CD4-positive, CD25-positive, alpha-beta regulatory T cell (primary cell): ENCODE results near the gene ZACN. TPM values are rescaled to one million over a fixed set of nuclear protein-coding genes. Genes with fewer than 3 reads are reported as not detected.
"Not testable (repeated sequence)": the region's sequence is repeated elsewhere in the genome, so short reads cannot be mapped to it uniquely, and the experiment has no call there.

ENCODE experiments used
- ATAC-seq, 2 donors: fragments of 150-1000 bp; cut with Tn5 transposase; one replicate each; pipeline ENCODE4 v1.10.0; 2021; ENCODE audit warnings: low read depth in 2 of 2, moderate number of reproducible peaks in 2 of 2, moderate library complexity in 1 of 2
- DNase-seq, 3 donors: peaks; one replicate each; pipeline versions ENCODE4 v3.0.0 to v3.0.0-alpha.2; 2012 to 2022; ENCODE audit warnings: mixed read lengths in 1 of 3
- H3K27ac ChIP-seq: one replicate; pipeline ENCODE4 v1.7.0; 2013; ENCODE audit warnings: mild to moderate bottlenecking, low read length; ENCODE audit not compliant: insufficient read depth, poor library complexity, severe bottlenecking
- H3K27me3 ChIP-seq: one replicate; pipeline ENCODE4 v1.7.0; 2013; ENCODE audit warnings: low read length; ENCODE audit not compliant: control insufficient read depth, insufficient read depth
- H3K36me3 ChIP-seq: one replicate; pipeline ENCODE4 v1.7.0; 2013; ENCODE audit warnings: mild to moderate bottlenecking, low read length, moderate library complexity; ENCODE audit not compliant: control insufficient read depth, insufficient read depth
- H3K4me1 ChIP-seq: 2 replicates; pipeline ENCODE4 v1.7.0; 2013; ENCODE audit warnings: mild to moderate bottlenecking, low read length; ENCODE audit not compliant: insufficient read depth, control insufficient read depth, poor library complexity, severe bottlenecking
- H3K4me3 ChIP-seq: one replicate; pipeline ENCODE4 v1.7.0; 2013; ENCODE audit warnings: low read depth, mild to moderate bottlenecking, low read length, moderate library complexity
- H3K9me3 ChIP-seq, 2 experiments: 1 replicate in 1 of 2; 2 replicates in 1 of 2; pipeline ENCODE4 v1.7.0; 2013; ENCODE audit warnings: low read length in 2 of 2, mild to moderate bottlenecking in 1 of 2, moderate library complexity in 1 of 2; ENCODE audit not compliant: control insufficient read depth in 2 of 2
- H3K27ac Mint-ChIP-seq, 3 donors: one replicate each; pipeline ENCODE4 v1.8.0; 2020 to 2022; ENCODE audit warnings: mild to moderate bottlenecking in 3 of 3, mixed read lengths in 3 of 3, moderate library complexity in 2 of 3
- H3K27me3 Mint-ChIP-seq: one replicate; pipeline ENCODE4 v1.8.0; 2022; ENCODE audit warnings: mild to moderate bottlenecking, mixed read lengths
- H3K36me3 Mint-ChIP-seq: one replicate; pipeline ENCODE4 v1.8.0; 2020; ENCODE audit warnings: mixed read lengths
- H3K4me1 Mint-ChIP-seq, 4 donors: one replicate each; pipeline ENCODE4 v1.8.0; 2020 to 2022; ENCODE audit warnings: mixed read lengths in 4 of 4, mild to moderate bottlenecking in 1 of 4
- H3K4me3 Mint-ChIP-seq, 4 donors: one replicate each; pipeline ENCODE4 v1.8.0; 2020 to 2022; ENCODE audit warnings: mild to moderate bottlenecking in 4 of 4, mixed read lengths in 4 of 4, moderate library complexity in 3 of 4
- H3K9me3 Mint-ChIP-seq, 7 donors: one replicate each; pipeline ENCODE4 v1.8.0; 2020 to 2022; ENCODE audit warnings: mixed read lengths in 7 of 7, mild to moderate bottlenecking in 3 of 7, moderate library complexity in 2 of 7
- polyA plus RNA-seq, 4 donors: library from polyadenylated mRNA; unstranded; fragments of 300-500 nt; fragmentation: Illumina TruSeq; gene quantifications; one replicate each; pipeline ENCODE4 v1.2.3, GENCODE V29; 2021
- total RNA-seq: library from RNA; stranded (reverse); gene quantifications from one replicate; pipeline ENCODE4 v1.2.3, GENCODE V29; 2022

Gene ZACN
- total and polyA plus RNA-seq, 5 donors from 2014 or later: 0.24 to 2.0 (median 0.47) TPM

DNA sequence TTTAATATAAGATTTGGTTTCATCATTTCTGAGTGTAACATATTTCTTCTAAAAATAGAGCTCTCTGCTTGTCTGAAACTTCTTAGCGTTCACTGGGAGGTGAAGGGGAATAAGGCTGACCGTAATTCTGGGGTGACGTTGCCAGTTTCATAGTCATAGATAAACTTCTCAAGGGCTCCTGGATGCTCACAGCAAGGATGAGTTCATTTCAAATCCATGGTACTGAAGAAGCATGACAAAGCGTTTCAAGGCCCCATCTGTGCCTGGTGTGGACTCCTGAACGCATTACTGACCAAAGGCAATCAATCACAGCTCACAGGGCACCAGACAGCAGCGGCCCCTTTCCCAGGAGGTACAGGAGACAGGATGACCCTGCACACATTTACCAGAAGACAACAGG is 39.9 kb upstream of the ZACN start:
- H3K36me3 Mint-ChIP-seq: peaks cover 33% of the 10 kb centered on the region
- H3K27ac Mint-ChIP-seq: peak overlapping the region in 1 of 3 donors; percentile 43

DNA sequence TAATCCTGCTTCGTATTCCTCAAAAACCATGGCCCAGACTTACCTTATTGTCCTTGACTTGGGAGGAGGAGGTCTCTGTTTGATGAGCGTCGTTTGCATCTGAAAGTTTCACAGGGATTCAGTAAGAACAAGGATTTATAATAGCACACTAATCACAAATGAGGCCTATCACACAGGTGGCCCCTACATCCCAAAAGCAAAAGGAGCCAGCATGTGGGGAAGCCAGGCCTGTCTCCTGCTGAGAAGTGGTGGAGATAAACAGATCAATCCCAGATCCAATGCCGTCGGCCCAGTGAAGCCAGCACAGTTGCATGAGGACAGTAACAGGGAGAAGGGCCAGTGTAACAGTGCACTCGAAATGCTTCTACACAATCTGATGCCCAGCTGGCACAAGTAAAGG is 38.6 kb upstream of the ZACN start:
- H3K9me3 ChIP-seq: no peaks in the 10 kb centered on the region
- H3K36me3 ChIP-seq: peaks cover 73% of the 10 kb centered on the region
- no peak for DNase-seq
- Mint-ChIP-seq H3K9me3 (no peaks in the 10 kb centered on the region), H3K27ac (peak overlapping the region; percentile 67 to 75 (median 71)), H3K4me3 (no peak overlapping the region), H3K27me3 (no peaks in the 10 kb centered on the region), H3K36me3 (peaks cover 43% of the 10 kb centered on the region), H3K4me1 (peaks cover 0 to 2% (median 0%) of the 10 kb centered on the region in 4 donors)
- H3K4me3 ChIP-seq: no peak overlapping the region
- no peaks in the 10 kb centered on the region for H3K4me1 ChIP-seq
- H3K27me3 ChIP-seq: no peaks in the 10 kb centered on the region
- no peak overlapping the region for H3K27ac ChIP-seq
- no peak for ATAC-seq

More for the DNA sequence above, 39.9 kb upstream of the ZACN start:
- no peaks in the 10 kb centered on the region for H3K9me3 Mint-ChIP-seq
- H3K9me3 ChIP-seq: no peaks in the 10 kb centered on the region
- H3K4me1 ChIP-seq: no peaks in the 10 kb centered on the region
- H3K27me3 ChIP-seq: no peaks in the 10 kb centered on the region
- H3K4me1 Mint-ChIP-seq: peaks cover 0 to 4% (median 0%) of the 10 kb centered on the region in 4 donors
- H3K4me3 ChIP-seq: no peak overlapping the region
- DNase-seq (no peak), ATAC-seq (no peak)
- H3K4me3 Mint-ChIP-seq: no peak overlapping the region
- H3K36me3 ChIP-seq: peaks cover 61% of the 10 kb centered on the region
- no peaks in the 10 kb centered on the region for H3K27me3 Mint-ChIP-seq
- no peak overlapping the region for H3K27ac ChIP-seq

GRCh38 chr17:76042868-76043267 is 36.1 kb upstream of the ZACN start:
- not testable (repeated sequence) for H3K4me1 ChIP-seq, H3K27me3 ChIP-seq, H3K27ac ChIP-seq, H3K27me3 Mint-ChIP-seq, H3K27ac Mint-ChIP-seq, ATAC-seq, H3K4me1 Mint-ChIP-seq, DNase-seq, H3K9me3 ChIP-seq, H3K4me3 ChIP-seq, H3K9me3 Mint-ChIP-seq, H3K4me3 Mint-ChIP-seq
- H3K36me3 Mint-ChIP-seq: peaks cover 52% of the 10 kb centered on the region
- H3K36me3 ChIP-seq: peaks cover 93% of the 10 kb centered on the region

DNA sequence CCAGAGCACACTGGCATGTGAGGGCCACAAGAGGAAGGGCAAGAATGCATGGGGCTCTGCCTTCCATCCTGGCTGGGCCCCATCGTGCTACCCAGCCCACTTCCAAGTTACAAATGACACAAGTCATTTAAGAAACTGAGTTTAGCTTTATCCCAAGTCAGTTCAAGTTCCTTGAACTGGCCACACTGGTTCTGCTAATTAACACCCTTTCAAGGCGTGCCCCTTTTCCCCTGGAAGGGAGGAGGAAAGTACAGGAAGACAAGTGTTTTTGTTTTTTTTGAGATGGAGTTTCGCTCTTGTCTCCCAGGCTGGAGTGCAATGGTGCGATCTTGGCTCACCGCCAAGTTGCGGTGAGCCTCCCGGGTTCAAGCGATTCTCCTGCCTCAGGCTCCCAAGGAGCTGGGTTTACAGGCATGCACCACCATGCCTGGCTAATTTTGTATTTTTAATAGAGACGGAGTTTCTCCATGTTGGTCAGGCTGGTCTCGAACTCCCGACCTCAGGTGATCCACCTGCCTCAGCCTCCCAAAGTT is 34.4 kb upstream of the ZACN start:
- not testable (repeated sequence) for DNase-seq, H3K27me3 Mint-ChIP-seq, H3K4me1 ChIP-seq, H3K9me3 ChIP-seq, H3K9me3 Mint-ChIP-seq, H3K27ac ChIP-seq, H3K4me3 ChIP-seq, H3K27me3 ChIP-seq, ATAC-seq, H3K4me3 Mint-ChIP-seq
- peaks cover 96% of the 10 kb centered on the region for H3K36me3 ChIP-seq
- Mint-ChIP-seq H3K4me1 (peaks cover 0 to 14% (median 10%) of the 10 kb centered on the region in 4 donors), H3K27ac (peak overlapping the region in 1 of 3 donors; percentile 32), H3K36me3 (peaks cover 51% of the 10 kb centered on the region)

GRCh38 chr17:76046064-76046463 is 32.9 kb upstream of the ZACN start:
- Mint-ChIP-seq H3K9me3 (no peaks in the 10 kb centered on the region), H3K27ac (no peak overlapping the region), H3K36me3 (peaks cover 52% of the 10 kb centered on the region), H3K4me1 (peaks cover 0 to 25% (median 13%) of the 10 kb centered on the region in 4 donors), H3K27me3 (no peaks in the 10 kb centered on the region), H3K4me3 (no peak overlapping the region)
- Histone ChIP-seq H3K27me3 (no peaks in the 10 kb centered on the region), H3K36me3 (peaks cover 96% of the 10 kb centered on the region), H3K4me1 (peaks cover 4% of the 10 kb centered on the region), H3K27ac (no peak overlapping the region), H3K9me3 (no peaks in the 10 kb centered on the region), H3K4me3 (no peak overlapping the region)
- ATAC-seq (no peak), DNase-seq (no peak)

- H3K9me3 Mint-ChIP-seq: no peaks in the 10 kb centered on the region
- no peak for DNase-seq
- peak overlapping the region in 1 of 4 donors; percentile 59 for H3K4me3 Mint-ChIP-seq
- no peak for ATAC-seq
- Histone ChIP-seq H3K4me1 (peaks cover 4% of the 10 kb centered on the region), H3K9me3 (no peaks in the 10 kb centered on the region), H3K36me3 (peaks cover 93% of the 10 kb centered on the region), H3K4me3 (no peak overlapping the region), H3K27ac (no peak overlapping the region), H3K27me3 (no peaks in the 10 kb centered on the region)
- peak overlapping the region; percentile 1 to 80 (median 1) for H3K27ac Mint-ChIP-seq
- peaks cover 56% of the 10 kb centered on the region for H3K36me3 Mint-ChIP-seq
- H3K27me3 Mint-ChIP-seq: no peaks in the 10 kb centered on the region
- H3K4me1 Mint-ChIP-seq: peaks cover 0 to 28% (median 15%) of the 10 kb centered on the region in 4 donors
These were observed 30.9 kb upstream of the ZACN start for GRCh38 chr17:76048025-76048605.

DNA sequence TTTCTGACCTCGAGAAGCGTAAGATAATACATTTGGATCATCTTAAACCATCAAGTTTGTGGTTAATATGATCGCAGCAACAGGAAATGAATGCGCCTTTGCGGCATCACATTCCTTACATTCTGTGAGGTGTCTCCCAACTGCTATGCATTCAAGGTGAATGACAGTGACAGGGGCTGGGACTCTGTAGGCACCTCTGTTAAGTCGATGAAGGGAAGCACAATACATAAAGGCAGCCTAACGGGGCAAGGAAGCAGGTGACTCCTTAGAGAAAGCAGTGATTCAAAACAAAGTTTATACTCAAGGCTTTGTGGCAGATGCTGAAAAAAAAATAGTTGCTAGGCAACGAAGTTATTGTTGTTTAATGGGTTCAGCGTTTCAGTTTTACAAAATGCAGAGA is 30.3 kb upstream of the ZACN start:
- Mint-ChIP-seq H3K9me3 (no peaks in the 10 kb centered on the region), H3K36me3 (peaks cover 54% of the 10 kb centered on the region), H3K4me3 (no peak overlapping the region), H3K27me3 (no peaks in the 10 kb centered on the region), H3K27ac (peak overlapping the region in 2 of 3 donors; percentile 80), H3K4me1 (peaks cover 0 to 28% (median 15%) of the 10 kb centered on the region in 4 donors)
- H3K4me1 ChIP-seq: peaks cover 4% of the 10 kb centered on the region
- H3K9me3 ChIP-seq: no peaks in the 10 kb centered on the region
- peaks cover 90% of the 10 kb centered on the region for H3K36me3 ChIP-seq
- peak in 1 of 3 donors; percentile 47 for DNase-seq
- no peaks in the 10 kb centered on the region for H3K27me3 ChIP-seq
- no peak overlapping the region for H3K4me3 ChIP-seq
- peak; percentile 50 to 56 for ATAC-seq
- H3K27ac ChIP-seq: peak overlapping the region; percentile 64

GRCh38 chr17:76049239-76049638 is 29.7 kb upstream of the ZACN start:
- Histone ChIP-seq H3K36me3 (peaks cover 90% of the 10 kb centered on the region), H3K27me3 (no peaks in the 10 kb centered on the region), H3K27ac (peak overlapping the region; percentile 64), H3K4me3 (no peak overlapping the region), H3K9me3 (no peaks in the 10 kb centered on the region), H3K4me1 (peaks cover 4% of the 10 kb centered on the region)
- ATAC-seq (no peak), DNase-seq (no peak)
- H3K36me3 Mint-ChIP-seq: peaks cover 53% of the 10 kb centered on the region
- no peaks in the 10 kb centered on the region for H3K9me3 Mint-ChIP-seq
- H3K4me1 Mint-ChIP-seq: peaks cover 0 to 29% (median 15%) of the 10 kb centered on the region in 4 donors
- H3K4me3 Mint-ChIP-seq: no peak overlapping the region
- H3K27ac Mint-ChIP-seq: peak overlapping the region; percentile 27 to 80 (median 80)
- H3K27me3 Mint-ChIP-seq: no peaks in the 10 kb centered on the region
